A673 (cell line): ENCODE data around the gene AKR1C1.
"Not testable (repeated sequence)": the region's sequence is repeated elsewhere in the genome, so short reads cannot be mapped to it uniquely, and the experiment has no call there.

ENCODE experiments used
- EZH2 ChIP-seq: fragments of 200-600 bp; sonication (generic); IDR thresholded peaks from 2 replicates; pipeline ENCODE4 v1.6.1; 2017; ENCODE audit warnings: borderline replicate concordance, low read depth, mild to moderate bottlenecking, mixed read lengths, antibody characterized with exemption, low read length; ENCODE audit not compliant: poor library complexity, severe bottlenecking
- TF ChIP-seq, protein P1 (sequence below): fragments of 300-800, 200-600 bp; sonication (generic); conservative IDR thresholded peaks from 2 replicates; pipeline ENCODE4 v1.5.1; 2017; ENCODE audit warnings: low read depth, mild to moderate bottlenecking, antibody characterized with exemption, low read length, moderate library complexity, mixed read lengths

DNA sequence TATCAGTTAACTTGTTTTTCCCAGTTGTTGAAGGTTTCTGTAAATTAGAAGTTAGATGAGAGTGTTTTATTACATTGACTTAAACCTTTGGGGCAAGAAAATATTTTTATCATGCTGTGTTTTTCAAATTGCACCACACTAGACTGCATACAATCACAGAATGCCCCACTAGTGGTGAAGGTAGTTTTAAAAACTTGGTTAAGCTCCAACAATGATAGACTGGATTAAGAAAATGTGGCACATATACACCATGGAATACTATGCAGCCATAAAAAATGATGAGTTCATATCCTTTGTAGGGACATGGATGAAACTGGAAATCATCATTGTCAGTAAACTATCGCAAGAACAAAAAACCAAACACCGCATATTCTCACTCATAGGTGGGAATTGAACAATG, 7.1 kb downstream of the AKR1C1 start:
- not testable (repeated sequence) for TF ChIP-seq EZH2
- TF ChIP-seq, protein P1, sequence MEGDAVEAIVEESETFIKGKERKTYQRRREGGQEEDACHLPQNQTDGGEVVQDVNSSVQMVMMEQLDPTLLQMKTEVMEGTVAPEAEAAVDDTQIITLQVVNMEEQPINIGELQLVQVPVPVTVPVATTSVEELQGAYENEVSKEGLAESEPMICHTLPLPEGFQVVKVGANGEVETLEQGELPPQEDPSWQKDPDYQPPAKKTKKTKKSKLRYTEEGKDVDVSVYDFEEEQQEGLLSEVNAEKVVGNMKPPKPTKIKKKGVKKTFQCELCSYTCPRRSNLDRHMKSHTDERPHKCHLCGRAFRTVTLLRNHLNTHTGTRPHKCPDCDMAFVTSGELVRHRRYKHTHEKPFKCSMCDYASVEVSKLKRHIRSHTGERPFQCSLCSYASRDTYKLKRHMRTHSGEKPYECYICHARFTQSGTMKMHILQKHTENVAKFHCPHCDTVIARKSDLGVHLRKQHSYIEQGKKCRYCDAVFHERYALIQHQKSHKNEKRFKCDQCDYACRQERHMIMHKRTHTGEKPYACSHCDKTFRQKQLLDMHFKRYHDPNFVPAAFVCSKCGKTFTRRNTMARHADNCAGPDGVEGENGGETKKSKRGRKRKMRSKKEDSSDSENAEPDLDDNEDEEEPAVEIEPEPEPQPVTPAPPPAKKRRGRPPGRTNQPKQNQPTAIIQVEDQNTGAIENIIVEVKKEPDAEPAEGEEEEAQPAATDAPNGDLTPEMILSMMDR, result not testable (repeated sequence)
